Anterior cingulate cortex (tissue), 58 donors: ENCODE measurements around the gene CAND2.

Experiments used
- DNase-seq, 58 donors: peaks; one replicate each; lab custom pipeline; 2025; lab: John Stamatoyannopoulos, UW

The CAND2 gene

GRCh38 chr3:12796171-12797123 is at the start of gene CAND2:
Gene CAND2 (plus strand): TSS chr3:12796680. CDS start chr3:12796721, 41 bp downstream.
- peak in 53 of 58 donors; percentile 14 to 76 (median 47) for DNase-seq

- no peak for DNase-seq
Observed at GRCh38 chr3:12748477-12748876, 48.0 kb upstream of the CAND2 start.

- DNase-seq: peak in 5 of 58 donors; percentile 2 to 6 (median 4)
Observed at GRCh38 chr3:12750223-12750622, 46.3 kb upstream of the CAND2 start.

- DNase-seq: no peak
Observed at GRCh38 chr3:12750658-12751071, 45.8 kb upstream of the CAND2 start.

GRCh38 chr3:12751571-12751970 is 44.9 kb upstream of the CAND2 start:
- DNase-seq: no peak

GRCh38 chr3:12752102-12752501 is 44.4 kb upstream of the CAND2 start:
- no peak for DNase-seq

- no peak for DNase-seq
Observed at GRCh38 chr3:12752809-12753208, 43.7 kb upstream of the CAND2 start.

GRCh38 chr3:12753275-12754028 is 43.0 kb upstream of the CAND2 start:
- no peak for DNase-seq

GRCh38 chr3:12754313-12754712 is 42.2 kb upstream of the CAND2 start:
- DNase-seq: no peak

GRCh38 chr3:12755754-12756153 is 40.7 kb upstream of the CAND2 start:
- DNase-seq: no peak

GRCh38 chr3:12756175-12756574 is 40.3 kb upstream of the CAND2 start:
- DNase-seq: no peak

- no peak for DNase-seq
Observed at GRCh38 chr3:12756635-12757034, 39.8 kb upstream of the CAND2 start.

- no peak for DNase-seq
Observed at GRCh38 chr3:12758025-12758781, 38.3 kb upstream of the CAND2 start.

GRCh38 chr3:12759097-12759679 is 37.3 kb upstream of the CAND2 start, which contains the start of gene TMEM40:
Gene TMEM40 (minus strand): TSS chr3:12759259. CDS start chr3:12749832, 9,427 bp downstream.
- no peak for DNase-seq

- no peak for DNase-seq
Observed at GRCh38 chr3:12759693-12760565, 36.6 kb upstream of the CAND2 start.

GRCh38 chr3:12764171-12764776 is 32.2 kb upstream of the CAND2 start:
- no peak for DNase-seq

GRCh38 chr3:12766541-12766940 is 29.9 kb upstream of the CAND2 start:
- DNase-seq: no peak
